ENCODE data around the gene SNAI3. TPM values are rescaled to one million over a fixed set of nuclear protein-coding genes. Genes with fewer than 3 reads are reported as not detected.

The SNAI3 gene
- total RNA-seq, 2 donors from 2014 or later, result 0.27 TPM; not detected in 1

DNA sequence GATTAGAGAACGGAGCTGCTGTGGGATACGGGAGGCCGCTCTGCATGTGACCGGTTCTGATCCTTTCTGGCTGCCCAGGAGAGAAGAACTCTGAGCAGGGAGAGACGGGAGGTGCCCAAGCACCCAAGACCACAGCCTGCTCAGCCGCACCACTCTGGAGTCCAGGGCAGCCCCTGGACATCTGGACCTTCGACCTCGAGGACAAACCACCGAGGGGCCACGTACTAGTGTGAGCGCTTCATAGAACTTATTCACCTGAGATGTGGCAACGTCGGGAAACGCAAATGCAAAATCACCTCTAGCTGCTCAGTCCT is 14.0 kb upstream of the SNAI3 start:
- ATAC-seq (ENCODE audit: insufficient number of reproducible peaks, low FRiP score, low read depth) (no peak), DNase-seq (ENCODE audit: low spot score) (no peak)
- Histone ChIP-seq H3K9me3 (no peaks in the 10 kb centered on the region), H3K4me1 (ENCODE audit: control insufficient read depth in 1 of 2, low read depth in 2 of 2) (peaks cover 15 to 18% of the 10 kb centered on the region in 2 donors), H3K27me3 (replicated peaks; ENCODE audit: insufficient read depth) (no peaks in the 10 kb centered on the region), H3K4me3 (no peak overlapping the region), H3K36me3 (peaks cover 14% of the 10 kb centered on the region), H3K27ac (no peak overlapping the region)
- TF ChIP-seq, protein P1, sequence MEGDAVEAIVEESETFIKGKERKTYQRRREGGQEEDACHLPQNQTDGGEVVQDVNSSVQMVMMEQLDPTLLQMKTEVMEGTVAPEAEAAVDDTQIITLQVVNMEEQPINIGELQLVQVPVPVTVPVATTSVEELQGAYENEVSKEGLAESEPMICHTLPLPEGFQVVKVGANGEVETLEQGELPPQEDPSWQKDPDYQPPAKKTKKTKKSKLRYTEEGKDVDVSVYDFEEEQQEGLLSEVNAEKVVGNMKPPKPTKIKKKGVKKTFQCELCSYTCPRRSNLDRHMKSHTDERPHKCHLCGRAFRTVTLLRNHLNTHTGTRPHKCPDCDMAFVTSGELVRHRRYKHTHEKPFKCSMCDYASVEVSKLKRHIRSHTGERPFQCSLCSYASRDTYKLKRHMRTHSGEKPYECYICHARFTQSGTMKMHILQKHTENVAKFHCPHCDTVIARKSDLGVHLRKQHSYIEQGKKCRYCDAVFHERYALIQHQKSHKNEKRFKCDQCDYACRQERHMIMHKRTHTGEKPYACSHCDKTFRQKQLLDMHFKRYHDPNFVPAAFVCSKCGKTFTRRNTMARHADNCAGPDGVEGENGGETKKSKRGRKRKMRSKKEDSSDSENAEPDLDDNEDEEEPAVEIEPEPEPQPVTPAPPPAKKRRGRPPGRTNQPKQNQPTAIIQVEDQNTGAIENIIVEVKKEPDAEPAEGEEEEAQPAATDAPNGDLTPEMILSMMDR (IDR thresholded peaks at IDR 0.05), result no peak

DNA sequence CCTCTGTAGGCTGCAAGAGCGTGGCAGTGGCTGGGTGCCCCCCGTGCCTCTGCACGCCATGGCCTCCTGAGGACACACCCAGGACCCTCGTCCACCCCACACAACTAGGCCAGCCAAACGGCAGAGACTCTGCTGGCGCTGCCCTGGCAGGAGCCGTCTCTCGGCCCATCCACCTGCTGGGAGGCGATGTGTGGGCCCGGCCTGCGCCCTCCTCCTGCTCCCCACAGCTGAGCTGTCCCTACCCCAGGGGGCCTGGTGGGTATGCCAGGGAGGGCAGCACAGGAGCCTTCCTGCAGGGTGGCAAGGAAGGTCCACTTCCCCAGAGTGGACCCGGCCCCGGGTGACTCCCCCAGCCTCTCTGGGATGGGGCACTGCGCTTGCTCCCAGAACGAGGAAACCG is 12.9 kb upstream of the SNAI3 start:
- Histone ChIP-seq H3K9me3 (no peaks in the 10 kb centered on the region), H3K4me3 (no peak overlapping the region), H3K4me1 (ENCODE audit: control insufficient read depth in 1 of 2, low read depth in 2 of 2) (peaks cover 4 to 7% of the 10 kb centered on the region in 2 donors), H3K36me3 (peaks cover 14% of the 10 kb centered on the region), H3K27me3 (replicated peaks; ENCODE audit: insufficient read depth) (no peaks in the 10 kb centered on the region), H3K27ac (no peak overlapping the region)
- no peak for DNase-seq (ENCODE audit: low spot score)
- TF ChIP-seq, protein P1 (IDR thresholded peaks at IDR 0.05), result no peak
- ATAC-seq (ENCODE audit: insufficient number of reproducible peaks, low FRiP score, low read depth), result no peak

DNA sequence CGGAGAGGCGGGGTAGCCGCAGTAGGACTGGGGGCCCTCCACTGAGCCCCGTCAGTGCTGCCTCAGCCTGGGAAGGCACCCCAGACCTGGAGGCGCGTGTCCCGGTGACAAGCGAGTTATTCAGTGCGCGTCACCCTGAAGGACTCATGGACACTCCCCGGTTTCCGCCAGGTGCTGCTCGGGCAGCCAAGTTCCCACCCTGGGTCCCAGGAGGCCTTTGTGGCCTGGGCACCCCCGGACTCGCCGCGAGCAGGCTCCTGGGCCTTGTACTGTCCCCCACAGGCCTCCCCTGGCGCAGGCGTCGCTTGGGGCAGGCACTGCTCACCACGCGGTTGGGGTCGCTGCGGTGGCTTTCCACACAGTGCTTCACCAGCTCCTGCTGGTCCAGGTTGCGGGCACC is 12.3 kb upstream of the SNAI3 start:
- no peak overlapping the region for H3K27ac ChIP-seq
- peaks cover 14% of the 10 kb centered on the region for H3K36me3 ChIP-seq
- no peaks in the 10 kb centered on the region for H3K27me3 ChIP-seq (replicated peaks; ENCODE audit: insufficient read depth)
- no peaks in the 10 kb centered on the region for H3K9me3 ChIP-seq
- H3K4me1 ChIP-seq (ENCODE audit: control insufficient read depth in 1 of 2, low read depth in 2 of 2), result peaks cover 3 to 6% of the 10 kb centered on the region in 2 donors
- no peak overlapping the region for H3K4me3 ChIP-seq
- ATAC-seq (ENCODE audit: insufficient number of reproducible peaks, low FRiP score, low read depth) (no peak), DNase-seq (ENCODE audit: low spot score) (no peak)
- TF ChIP-seq, protein P1 (IDR thresholded peaks at IDR 0.05), result no peak

DNA sequence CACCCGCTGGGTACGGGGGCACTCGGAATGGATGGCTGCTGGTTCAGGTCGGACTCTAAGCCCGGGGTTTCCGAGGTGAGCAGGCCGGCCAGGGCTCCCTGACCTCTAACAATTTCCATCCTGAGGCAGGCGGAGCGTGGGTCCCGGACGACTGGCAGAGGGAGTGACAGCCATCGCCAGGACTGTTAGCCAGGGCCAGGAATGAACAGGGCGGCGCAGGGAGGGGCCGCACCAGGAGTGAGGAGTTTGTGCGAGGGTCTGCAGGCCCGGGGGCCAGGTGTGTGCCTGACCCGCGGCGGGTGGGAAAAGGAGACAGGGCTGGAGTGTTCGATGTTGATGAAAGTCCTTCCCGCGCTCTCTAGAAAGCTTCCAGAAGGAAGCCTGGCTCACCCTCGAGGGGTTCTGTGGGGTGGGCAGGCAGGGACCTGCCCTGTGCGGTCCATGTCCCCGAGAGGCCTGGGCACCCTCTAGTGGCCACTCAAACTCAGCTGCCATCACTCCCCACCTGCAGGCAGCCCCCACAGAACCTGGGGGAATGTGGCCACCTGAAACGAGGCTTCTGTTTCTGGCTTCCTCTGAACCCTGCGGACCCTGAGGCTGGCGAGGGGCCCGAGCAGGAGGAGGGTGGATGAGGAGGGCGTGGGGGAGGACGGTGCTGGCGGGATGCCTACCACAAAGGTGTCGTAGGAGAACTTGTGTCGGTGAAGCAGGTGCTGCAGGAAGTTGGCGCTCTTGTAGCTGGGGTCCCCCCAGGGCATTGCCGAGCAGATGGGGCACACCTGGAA is 11.7 kb upstream of the SNAI3 start:
- Histone ChIP-seq H3K4me3 (no peak overlapping the region), H3K27me3 (replicated peaks; ENCODE audit: insufficient read depth) (no peaks in the 10 kb centered on the region), H3K27ac (no peak overlapping the region), H3K4me1 (ENCODE audit: control insufficient read depth in 1 of 2, low read depth in 2 of 2) (peaks cover 3 to 6% of the 10 kb centered on the region in 2 donors), H3K9me3 (no peaks in the 10 kb centered on the region), H3K36me3 (peaks cover 14% of the 10 kb centered on the region)
- ATAC-seq (ENCODE audit: insufficient number of reproducible peaks, low FRiP score, low read depth) (no peak), DNase-seq (ENCODE audit: low spot score) (no peak)
- TF ChIP-seq, protein P1 (IDR thresholded peaks at IDR 0.05), result no peak

DNA sequence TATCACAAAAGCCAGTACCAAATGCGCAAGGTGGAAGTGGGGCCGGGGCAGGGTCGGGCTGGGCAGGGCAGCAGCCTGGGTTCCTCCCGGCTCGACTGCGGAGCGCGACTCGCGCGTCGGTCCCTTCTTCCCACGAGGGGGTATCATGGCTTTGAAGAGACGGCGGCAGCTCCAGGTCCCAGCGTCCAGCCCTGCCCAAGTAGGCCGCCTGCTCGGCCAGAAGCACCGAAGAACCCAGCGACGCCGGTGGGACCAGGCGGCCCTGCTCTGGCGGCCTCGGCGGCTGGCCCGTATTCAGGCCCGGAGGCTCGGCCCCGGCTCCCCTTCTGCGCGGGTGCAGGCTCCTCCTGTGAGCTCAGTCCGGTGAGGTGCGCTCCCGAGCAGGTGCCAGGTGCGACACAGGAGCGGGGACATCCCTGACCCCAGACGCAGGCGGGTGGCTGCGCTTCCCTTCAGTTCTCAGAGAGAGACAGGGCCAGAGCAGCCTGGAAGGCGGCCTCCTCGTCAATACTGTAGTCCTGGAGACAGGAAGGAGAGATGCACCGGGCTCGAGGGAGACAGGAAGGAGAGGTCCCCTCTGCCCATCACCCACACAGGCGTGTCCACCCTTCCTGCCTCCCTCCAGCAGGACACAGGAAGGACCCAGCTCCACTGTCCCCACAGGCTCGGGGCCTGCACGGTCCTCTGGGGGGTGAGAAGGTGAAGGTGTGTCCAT is 11.0 kb upstream of the SNAI3 start:
- Histone ChIP-seq H3K9me3 (no peaks in the 10 kb centered on the region), H3K27ac (no peak overlapping the region), H3K4me3 (no peak overlapping the region), H3K36me3 (peaks cover 11% of the 10 kb centered on the region), H3K4me1 (ENCODE audit: control insufficient read depth in 1 of 2, low read depth in 2 of 2) (peaks cover 3 to 6% of the 10 kb centered on the region in 2 donors), H3K27me3 (replicated peaks; ENCODE audit: insufficient read depth) (no peaks in the 10 kb centered on the region)
- TF ChIP-seq, protein P1 (IDR thresholded peaks at IDR 0.05), result no peak
- no peak for ATAC-seq (ENCODE audit: insufficient number of reproducible peaks, low FRiP score, low read depth)
- no peak for DNase-seq (ENCODE audit: low spot score)
